AG10803 (cell line): ENCODE data around the gene DCTN4.

Experiments used
- DNase-seq: peaks from one replicate; pipeline ENCODE4 v3.0.0; 2010; ENCODE audit warnings: low read depth
- H3K4me3 ChIP-seq: 2 replicates; pipeline ENCODE4 v1.5.1; 2011; ENCODE audit warnings: mild to moderate bottlenecking, low read length, control low read depth
- TF ChIP-seq, protein P1 (sequence below): conservative IDR thresholded peaks from 2 replicates; pipeline ENCODE4 v1.5.1; 2011; ENCODE audit warnings: mild to moderate bottlenecking, low read length, control low read depth, inconsistent platforms

Gene DCTN4

DNA sequence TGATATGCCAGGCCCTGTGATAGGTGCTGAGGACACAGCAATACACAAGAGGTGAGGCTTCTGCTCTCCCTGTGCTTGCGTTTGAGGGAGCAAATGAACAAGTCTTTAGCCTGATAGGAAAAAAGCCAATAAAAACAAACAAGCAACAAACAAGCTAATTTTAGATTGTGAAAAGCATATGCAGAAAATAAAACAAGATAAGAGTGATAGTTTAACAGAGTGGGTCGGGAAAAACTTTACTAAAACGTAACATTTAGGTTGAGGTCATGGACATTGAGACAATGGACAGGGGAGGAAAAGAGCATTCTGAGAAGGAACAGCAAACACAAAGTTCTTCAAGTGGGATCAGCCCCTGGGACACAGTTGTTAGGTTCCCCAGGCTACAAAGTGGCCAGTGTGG is 24.0 kb upstream of the DCTN4 start:
- DNase-seq = no peak
- TF ChIP-seq, protein P1, sequence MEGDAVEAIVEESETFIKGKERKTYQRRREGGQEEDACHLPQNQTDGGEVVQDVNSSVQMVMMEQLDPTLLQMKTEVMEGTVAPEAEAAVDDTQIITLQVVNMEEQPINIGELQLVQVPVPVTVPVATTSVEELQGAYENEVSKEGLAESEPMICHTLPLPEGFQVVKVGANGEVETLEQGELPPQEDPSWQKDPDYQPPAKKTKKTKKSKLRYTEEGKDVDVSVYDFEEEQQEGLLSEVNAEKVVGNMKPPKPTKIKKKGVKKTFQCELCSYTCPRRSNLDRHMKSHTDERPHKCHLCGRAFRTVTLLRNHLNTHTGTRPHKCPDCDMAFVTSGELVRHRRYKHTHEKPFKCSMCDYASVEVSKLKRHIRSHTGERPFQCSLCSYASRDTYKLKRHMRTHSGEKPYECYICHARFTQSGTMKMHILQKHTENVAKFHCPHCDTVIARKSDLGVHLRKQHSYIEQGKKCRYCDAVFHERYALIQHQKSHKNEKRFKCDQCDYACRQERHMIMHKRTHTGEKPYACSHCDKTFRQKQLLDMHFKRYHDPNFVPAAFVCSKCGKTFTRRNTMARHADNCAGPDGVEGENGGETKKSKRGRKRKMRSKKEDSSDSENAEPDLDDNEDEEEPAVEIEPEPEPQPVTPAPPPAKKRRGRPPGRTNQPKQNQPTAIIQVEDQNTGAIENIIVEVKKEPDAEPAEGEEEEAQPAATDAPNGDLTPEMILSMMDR = no peak

GRCh38 chr5:150781706-150782614 is 23.1 kb upstream of the DCTN4 start:
- DNase-seq = peak; percentile 99
- peak overlapping the region; percentile 28 for H3K4me3 ChIP-seq
- TF ChIP-seq, protein P1 = no peak

More for the DNA sequence above, 24.0 kb upstream of the DCTN4 start:
- H3K4me3 ChIP-seq = no peak overlapping the region

DNA sequence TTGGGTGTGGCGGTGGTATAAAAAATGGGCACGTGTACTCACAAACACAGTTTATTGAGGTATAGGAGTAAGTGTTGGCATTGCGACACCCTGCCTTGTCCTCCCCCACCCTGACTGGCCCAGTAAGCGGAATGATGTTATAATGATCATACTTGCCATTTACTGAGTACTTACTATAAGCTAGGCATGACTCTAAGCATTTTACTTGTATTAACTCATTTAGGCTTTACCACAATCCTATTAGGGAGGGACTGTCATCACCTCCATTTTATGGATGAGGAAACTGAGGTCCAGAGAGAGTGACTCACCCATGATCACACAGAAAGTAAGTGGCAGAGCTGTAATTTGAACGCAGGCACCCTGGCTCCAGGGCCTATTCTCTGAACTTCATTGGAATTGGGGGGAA is 22.0 kb upstream of the DCTN4 start:
- peak overlapping the region; percentile 88 for H3K4me3 ChIP-seq
- TF ChIP-seq, protein P1 = no peak
- DNase-seq = peak; percentile 92

DNA sequence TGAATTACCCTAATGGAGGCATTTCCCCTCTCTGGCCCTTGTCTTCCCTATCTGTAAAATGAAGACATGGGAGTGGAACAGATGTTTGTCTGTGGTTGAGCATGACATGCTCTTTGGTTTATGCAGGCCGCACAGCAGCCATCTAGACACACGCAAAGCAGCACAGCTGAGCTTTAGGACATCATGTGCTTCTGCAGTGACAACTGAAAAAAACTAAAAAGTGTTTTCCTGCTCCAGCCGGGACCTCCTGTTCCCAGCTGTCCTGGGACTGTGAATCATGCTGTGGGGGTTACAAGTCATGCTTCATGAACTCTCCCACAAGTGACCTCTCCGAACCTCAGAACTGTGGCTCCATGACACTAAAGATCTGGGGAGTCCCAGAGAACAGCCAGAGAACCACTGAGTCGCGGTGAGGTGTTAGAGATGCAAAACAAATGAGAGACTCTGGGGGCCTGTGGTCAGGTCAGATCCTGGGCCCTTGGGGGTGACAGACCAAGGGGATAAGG is 21.4 kb upstream of the DCTN4 start:
- peak; percentile 81 for DNase-seq
- peak overlapping the region; percentile 88 for H3K4me3 ChIP-seq
- TF ChIP-seq, protein P1 = no peak

- TF ChIP-seq, protein P1 = no peak
- peak overlapping the region; percentile 88 for H3K4me3 ChIP-seq
- peak; percentile 70 for DNase-seq
Observed at GRCh38 chr5:150779397-150780186, 20.8 kb upstream of the DCTN4 start.

DNA sequence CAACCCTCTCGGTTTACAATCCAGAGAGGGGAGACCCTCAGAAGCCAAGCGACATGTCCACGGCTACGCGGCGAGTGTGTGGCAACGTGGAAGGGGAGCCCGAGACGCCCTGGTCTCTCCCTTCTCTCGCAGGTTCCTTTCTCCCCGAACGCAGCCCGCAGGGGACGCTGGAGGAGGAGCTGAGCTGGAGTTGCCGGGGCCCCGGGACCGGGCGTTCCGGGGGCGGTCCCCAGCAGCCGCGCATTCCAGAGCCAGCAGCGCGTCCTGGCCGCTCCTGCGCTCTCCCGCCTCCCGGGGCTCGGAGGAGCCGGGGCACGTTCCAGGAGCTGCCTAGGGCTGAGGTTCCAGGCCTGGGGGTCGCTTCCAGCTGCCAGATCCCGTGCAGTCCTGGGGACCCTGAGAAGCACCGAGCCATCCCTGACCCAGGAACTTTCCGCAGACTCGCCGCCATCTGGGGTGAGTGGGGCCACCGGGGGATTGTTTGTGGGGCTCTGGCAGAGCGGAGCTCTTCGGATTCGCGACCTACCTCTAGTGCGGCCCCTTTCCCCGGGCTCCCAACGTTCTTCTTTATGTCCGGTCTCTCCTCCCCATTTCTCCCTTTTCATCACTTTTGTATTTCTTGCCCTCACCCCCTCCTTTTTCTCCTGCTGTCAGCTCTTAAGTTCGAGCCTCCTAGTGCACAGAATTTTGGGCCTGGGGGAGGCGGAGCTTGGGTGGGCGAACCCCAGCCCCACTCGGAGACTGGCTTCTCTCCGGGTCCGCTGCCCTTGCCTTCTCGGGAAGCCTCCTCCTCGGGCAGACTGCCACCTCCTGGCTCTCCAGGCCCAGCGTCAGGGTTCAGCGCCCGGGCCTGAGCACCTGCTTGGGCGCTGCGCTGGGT is 19.9 kb upstream of the DCTN4 start, which contains the start of gene SMIM3:
Gene SMIM3 (plus strand): TSS at position 241 of the 880 bp plus-strand sequence. CDS start 16,684 bp downstream, outside the sequence.
- TF ChIP-seq, protein P1 = peak; percentile 37
- DNase-seq = peak; percentile 68
- peak within 1 kb of the TSS; percentile 88 for H3K4me3 ChIP-seq
